IMR-90 (cell line): ENCODE data around the gene CDK14.

Source experiments
- CEBPB ChIP-seq: IDR thresholded peaks from 2 replicates; pipeline ENCODE4 v1.6.1; 2012; ENCODE audit warnings: low read depth, low read length, improper control_type of control experiment
- MXI1 ChIP-seq: IDR thresholded peaks from 2 replicates; pipeline ENCODE4 v1.6.1; 2012; ENCODE audit warnings: low read depth, mild to moderate bottlenecking, low read length, moderate library complexity, borderline replicate concordance
- POLR2A ChIP-seq: IDR thresholded peaks from 2 replicates; pipeline ENCODE4 v1.6.1; 2012; ENCODE audit warnings: mild to moderate bottlenecking, low read depth, low read length
- RFX5 ChIP-seq: IDR thresholded peaks from 2 replicates; pipeline ENCODE4 v1.8.0; 2012; ENCODE audit warnings: low read depth, mild to moderate bottlenecking, low read length, moderate library complexity
- TF ChIP-seq, protein P1 (sequence below): fragments of 150-350 bp; IDR thresholded peaks from 2 replicates; pipeline ENCODE4 v1.6.1; 2016; ENCODE audit warnings: low read depth, mild to moderate bottlenecking, low read length, moderate library complexity, borderline replicate concordance
- TF ChIP-seq, protein P2 (sequence below): fragments of 150-350 bp; IDR thresholded peaks from 2 replicates; pipeline ENCODE4 v1.6.1; 2017; ENCODE audit warnings: mild to moderate bottlenecking, antibody characterized with exemption, low read length, low read depth
- TF ChIP-seq, protein P3 (sequence below): conservative IDR thresholded peaks from 2 replicates; pipeline ENCODE4 v1.5.1; 2012; ENCODE audit warnings: mild to moderate bottlenecking, low read depth, low read length, improper control_type of control experiment

DNA sequence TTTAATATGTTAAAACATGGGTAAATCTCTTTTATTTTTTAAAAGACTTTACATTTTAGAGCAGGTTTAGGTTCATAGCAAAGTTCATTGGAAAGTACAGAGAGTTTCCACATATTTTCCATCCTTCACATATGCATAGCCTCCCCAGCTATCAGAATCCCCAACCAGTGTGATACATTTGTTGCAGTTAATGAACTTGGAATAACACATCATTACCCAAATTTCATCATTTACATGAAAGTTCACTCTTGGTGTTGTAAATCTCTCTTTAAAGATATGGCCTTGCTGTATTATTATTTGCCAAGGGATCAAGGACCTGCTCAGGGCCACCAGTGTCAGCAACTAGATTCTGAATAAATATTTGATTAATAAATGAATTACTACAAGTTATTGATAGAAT, 263.4 kb downstream of the CDK14 start:
- TF ChIP-seq, protein P1, sequence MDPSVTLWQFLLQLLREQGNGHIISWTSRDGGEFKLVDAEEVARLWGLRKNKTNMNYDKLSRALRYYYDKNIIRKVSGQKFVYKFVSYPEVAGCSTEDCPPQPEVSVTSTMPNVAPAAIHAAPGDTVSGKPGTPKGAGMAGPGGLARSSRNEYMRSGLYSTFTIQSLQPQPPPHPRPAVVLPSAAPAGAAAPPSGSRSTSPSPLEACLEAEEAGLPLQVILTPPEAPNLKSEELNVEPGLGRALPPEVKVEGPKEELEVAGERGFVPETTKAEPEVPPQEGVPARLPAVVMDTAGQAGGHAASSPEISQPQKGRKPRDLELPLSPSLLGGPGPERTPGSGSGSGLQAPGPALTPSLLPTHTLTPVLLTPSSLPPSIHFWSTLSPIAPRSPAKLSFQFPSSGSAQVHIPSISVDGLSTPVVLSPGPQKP, result no peak
- TF ChIP-seq RFX5, result no peak
- TF ChIP-seq, protein P2, sequence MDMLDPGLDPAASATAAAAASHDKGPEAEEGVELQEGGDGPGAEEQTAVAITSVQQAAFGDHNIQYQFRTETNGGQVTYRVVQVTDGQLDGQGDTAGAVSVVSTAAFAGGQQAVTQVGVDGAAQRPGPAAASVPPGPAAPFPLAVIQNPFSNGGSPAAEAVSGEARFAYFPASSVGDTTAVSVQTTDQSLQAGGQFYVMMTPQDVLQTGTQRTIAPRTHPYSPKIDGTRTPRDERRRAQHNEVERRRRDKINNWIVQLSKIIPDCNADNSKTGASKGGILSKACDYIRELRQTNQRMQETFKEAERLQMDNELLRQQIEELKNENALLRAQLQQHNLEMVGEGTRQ, result no peak
- TF ChIP-seq, protein P3, sequence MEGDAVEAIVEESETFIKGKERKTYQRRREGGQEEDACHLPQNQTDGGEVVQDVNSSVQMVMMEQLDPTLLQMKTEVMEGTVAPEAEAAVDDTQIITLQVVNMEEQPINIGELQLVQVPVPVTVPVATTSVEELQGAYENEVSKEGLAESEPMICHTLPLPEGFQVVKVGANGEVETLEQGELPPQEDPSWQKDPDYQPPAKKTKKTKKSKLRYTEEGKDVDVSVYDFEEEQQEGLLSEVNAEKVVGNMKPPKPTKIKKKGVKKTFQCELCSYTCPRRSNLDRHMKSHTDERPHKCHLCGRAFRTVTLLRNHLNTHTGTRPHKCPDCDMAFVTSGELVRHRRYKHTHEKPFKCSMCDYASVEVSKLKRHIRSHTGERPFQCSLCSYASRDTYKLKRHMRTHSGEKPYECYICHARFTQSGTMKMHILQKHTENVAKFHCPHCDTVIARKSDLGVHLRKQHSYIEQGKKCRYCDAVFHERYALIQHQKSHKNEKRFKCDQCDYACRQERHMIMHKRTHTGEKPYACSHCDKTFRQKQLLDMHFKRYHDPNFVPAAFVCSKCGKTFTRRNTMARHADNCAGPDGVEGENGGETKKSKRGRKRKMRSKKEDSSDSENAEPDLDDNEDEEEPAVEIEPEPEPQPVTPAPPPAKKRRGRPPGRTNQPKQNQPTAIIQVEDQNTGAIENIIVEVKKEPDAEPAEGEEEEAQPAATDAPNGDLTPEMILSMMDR, result no peak
- no peak for TF ChIP-seq POLR2A
- TF ChIP-seq MXI1, result no peak
- TF ChIP-seq CEBPB, result no peak
